Activated CD8-positive, alpha-beta memory T cell treated with anti-CD3 and anti-CD28 coated beads, Interleukin-2, amount 50 U/mL, for 24 hours (primary cell): Measurements from ENCODE around the gene TMEM63B.
"Not testable (repeated sequence)": the region's sequence is repeated elsewhere in the genome, so short reads cannot be mapped to it uniquely, and the experiment has no call there.

Source experiments
- DNase-seq: peaks from one replicate; pipeline ENCODE4 v3.0.0-alpha.2; 2020; ENCODE audit errors: extremely low read depth

TMEM63B gene

DNA sequence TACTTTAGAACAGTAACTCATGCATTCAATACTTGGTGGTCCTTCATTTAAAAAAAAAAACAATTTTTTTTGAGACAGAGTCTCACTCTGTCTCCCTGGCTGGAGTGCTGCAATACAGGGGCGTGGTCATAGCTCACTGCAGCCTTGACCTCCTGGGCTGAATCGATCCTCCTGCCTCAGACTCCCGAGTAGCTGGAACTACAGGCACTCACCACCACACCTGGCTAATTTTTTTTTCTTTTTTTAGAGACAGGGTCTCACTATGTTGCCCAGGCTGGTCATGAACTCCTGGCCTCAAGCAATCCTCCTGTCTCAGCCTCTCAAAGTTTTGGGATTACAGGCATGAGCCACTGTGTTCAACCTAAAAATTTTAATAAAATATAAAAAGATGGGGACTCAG, 17.2 kb downstream of the TMEM63B start:
- not testable (repeated sequence) for DNase-seq

DNA sequence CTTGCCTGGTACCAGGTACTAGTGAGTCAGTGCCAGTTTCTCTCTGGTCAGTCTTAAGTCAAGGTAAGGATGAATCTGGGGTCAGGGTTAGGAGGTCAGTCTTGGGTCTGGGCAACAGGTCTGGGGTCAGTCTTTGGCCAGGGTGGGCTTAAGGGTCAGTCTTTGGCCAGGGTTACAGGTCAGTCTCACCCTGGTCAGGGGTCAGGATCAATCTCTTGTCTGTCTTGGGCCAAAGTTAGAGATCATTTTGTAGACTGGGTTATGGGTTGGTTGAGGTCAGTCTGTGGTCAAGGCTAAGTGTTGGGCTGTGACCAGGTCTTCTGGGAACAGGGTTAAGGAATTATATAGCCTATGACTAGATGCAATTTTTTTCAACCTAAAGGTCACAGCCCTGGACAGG, 18.5 kb downstream of the TMEM63B start:
- no peak for DNase-seq

DNA sequence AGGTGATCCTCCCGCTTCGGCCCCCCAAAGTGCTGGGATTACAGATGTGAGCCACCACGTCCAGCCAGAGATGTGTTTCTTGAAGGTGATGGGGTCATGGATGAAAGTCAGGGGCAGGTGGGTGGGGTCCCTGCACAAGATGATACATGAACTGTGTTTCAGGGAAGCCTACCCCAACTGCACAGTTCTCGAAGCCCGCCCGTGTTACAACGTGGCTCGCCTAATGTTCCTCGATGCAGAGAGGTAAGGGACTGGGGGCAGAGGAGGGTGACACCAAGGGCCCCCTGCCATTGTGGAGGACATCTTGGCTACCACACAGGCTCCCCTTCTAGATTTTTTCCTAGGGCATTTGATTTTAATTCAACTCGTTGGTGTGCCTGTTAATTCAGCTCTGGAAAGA, 19.3 kb downstream of the TMEM63B start:
- DNase-seq: no peak

DNA sequence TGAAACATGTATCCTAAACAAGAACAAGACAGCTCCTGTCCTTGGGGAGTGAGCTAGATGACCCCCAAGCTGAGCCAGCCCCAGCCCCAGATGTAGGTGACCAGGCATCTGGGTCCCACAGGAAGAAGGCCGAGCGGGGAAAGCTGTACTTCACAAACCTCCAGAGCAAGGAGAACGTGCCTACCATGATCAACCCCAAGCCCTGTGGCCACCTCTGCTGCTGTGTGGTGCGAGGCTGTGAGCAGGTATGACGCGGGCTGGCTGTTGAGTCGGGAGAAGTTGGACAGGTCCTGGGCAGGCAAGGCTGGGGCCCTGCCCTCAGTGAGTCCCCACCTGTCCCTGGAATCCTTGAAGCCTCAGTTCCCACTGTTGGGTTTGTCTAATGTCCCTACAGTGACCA, 19.9 kb downstream of the TMEM63B start:
- DNase-seq: no peak

DNA sequence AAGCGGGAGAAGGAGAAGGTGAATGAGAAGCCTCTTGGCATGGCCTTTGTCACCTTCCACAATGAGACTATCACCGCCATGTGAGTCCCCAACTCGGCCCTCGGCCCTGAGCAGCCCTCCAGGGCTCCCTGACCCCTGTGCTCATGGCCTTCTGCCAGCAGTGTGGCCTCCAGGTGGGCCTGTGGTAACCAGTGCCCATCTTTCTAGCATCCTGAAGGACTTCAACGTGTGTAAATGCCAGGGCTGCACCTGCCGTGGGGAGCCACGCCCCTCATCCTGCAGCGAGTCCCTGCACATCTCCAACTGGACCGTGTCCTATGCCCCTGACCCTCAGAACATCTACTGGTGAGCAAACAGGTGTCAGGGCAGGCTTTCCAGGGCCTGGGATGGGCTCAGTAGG, 21.0 kb downstream of the TMEM63B start:
- no peak for DNase-seq

DNA sequence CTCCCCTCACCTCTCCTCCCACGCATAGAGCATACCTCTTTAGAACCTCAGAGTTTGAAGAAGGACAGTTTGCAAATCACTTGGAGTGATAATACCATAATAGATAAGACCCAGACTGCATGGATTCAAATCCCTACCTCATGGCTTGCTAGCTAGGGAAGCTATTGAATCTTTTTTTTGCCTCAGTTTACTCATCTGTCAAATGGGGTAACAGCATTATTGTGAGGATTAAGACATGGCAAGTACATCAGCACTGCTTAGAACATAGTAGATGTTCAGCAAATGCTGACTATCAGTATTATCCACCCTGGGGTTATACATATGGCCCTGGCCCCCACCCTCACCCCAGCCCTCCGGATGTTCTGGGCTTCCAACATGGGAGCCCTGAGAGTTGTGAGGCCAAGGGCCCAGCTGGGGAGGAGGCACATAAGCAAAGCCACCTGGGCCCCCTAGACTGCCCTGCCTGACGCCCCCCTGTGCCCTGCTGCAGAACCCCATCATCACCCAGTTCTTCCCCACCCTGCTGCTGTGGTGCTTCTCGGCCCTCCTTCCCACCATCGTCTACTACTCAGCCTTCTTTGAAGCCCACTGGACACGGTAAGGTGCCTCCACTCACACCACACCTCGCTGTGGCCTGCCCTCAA, 22.1 kb downstream of the TMEM63B start:
- no peak for DNase-seq

DNA sequence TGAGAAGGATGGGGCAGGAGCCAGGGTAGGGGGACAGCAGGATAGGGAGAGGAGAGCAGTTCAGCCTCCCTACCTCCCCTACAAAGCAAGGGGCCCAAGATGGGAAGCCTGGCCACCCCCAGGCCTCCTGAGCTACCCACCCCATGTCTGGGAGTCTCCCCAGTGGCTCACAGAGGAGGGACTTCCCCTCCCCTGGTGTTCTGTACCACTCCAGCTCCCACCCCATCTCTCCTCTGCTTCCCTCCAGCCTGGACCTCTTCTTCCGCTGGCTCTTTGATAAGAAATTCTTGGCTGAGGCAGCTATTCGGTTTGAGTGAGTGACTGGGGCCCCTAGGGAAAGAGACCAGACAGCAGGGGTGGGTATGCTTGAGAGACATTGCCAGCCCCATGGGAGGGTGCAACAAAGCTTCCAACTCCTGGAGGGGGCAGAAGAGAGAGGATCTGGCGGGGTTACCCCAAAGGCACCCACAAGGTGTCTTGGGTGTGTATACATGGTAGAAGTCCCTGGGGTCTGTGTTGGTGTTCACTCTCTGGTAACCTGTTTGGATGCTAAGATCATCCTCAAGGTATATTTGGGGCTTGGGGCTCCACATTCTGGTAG, 23.1 kb downstream of the TMEM63B start:
- DNase-seq: no peak

DNA sequence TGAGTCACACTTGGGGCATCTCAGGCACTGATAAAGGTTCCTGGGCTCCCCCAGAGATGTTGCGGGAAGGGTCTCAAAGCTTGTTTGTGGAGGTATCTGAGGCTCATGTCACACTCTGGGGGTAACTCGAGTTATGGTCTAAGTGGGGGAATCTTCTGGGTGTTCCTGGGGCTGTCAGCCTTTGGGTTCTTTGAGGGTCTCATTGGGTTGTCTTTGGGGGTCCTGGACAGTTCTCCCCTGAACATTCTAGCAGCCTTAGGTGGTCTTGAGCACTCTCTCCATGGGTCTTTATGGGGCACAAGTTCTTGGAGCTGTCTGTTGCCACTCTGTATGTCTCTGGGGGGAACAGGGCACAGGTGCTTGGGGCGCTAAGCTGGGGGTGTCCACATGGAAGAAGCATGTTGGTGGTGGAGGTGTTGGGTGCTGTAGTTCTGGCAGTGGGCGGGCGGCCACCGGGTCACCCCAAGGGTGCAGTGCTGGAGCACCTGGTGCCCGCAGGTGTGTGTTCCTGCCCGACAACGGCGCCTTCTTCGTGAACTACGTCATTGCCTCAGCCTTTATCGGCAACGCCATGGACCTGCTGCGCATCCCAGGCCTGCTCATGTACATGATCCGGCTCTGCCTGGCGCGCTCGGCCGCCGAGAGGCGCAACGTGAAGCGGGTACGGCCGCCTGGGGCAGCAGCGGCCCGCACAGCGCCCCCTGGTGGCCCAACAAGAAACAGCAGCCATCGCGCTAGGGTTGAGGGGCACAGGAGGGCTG, 24.2 kb downstream of the TMEM63B start:
- DNase-seq: peak; percentile 48

DNA sequence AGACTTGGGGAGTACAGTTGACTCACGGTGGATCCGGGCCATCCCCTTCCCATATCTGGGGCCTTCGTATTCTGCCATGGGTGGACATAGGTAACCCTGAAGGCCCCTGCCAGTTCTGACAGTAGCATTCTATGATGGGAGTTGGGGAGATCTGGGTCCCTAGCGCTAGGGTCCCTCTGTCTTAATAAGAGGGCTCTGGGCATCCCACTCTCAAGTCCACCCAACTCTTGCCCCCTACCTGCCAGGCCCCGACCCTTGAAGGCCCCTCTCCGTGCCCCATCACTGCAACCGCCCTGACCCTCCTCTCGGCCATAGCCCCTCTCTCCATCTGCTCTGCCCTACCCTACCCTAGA, 24.7 kb downstream of the TMEM63B start:
- DNase-seq: no peak

DNA sequence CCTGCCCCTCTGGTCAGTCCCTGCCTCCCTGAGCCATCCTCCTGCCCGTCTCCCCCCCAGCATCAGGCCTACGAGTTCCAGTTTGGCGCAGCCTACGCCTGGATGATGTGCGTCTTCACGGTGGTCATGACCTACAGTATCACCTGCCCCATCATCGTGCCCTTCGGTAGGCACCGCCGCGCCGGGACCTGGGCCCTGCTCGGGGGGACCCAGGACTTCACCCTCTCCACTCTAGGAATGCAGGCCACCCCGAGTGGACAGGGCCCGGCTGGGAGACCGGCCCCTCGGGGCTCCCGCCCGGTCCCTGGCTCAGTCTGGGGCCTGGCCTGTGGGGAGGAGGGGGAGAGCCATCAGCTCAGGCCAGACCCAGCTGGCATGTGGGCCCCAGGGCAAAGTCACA, 25.2 kb downstream of the TMEM63B start:
- no peak for DNase-seq

DNA sequence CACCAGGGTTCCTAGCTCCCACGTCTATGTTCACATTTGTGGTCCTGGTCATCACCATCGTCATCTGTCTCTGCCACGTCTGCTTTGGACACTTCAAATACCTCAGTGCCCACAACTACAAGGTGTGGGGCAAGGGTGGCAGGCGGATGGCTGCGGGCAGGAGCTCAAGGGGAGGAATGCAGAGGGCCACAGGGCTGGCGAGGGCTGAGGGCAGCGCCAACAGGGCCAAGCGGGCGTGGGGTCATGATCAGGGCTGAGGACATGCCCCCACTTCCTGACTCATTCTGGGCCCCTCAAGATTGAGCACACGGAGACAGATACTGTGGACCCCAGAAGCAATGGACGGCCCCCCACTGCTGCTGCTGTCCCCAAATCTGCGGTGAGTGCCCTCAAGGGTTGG, 26.7 kb downstream of the TMEM63B start:
- no peak for DNase-seq

DNA sequence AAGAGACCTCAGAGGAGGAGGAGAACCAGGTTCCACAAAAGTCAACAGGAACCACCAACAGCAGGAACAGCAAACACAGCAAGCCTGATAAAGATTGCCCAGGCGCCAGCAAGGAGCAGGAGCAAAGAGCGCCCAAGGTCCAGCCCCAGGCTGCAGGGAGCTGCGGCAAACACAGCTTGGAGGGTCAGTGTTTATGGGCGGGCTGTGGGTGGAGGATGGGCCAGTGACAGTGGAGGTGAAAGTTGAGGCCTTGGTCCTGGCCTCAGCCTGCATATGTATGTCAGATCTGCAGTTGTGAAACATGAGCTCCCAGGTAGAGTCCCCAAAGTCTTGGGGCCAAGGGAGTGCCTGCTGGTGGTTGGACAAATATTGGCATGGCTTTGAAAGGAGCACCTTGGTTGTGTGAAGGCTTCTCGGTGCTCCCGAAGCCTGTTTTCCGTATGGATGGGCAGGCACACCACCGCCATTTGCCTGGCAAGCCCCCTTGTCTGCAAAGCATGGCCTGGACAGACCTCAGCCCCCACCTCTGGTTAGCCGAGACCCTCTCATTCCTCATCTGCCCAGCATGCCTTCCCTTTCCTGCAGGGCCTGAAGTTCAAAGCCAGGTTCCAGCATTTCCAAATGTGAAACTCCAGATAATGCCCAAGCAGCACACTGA, 29.3 kb downstream of the TMEM63B start:
- DNase-seq: no peak

DNA sequence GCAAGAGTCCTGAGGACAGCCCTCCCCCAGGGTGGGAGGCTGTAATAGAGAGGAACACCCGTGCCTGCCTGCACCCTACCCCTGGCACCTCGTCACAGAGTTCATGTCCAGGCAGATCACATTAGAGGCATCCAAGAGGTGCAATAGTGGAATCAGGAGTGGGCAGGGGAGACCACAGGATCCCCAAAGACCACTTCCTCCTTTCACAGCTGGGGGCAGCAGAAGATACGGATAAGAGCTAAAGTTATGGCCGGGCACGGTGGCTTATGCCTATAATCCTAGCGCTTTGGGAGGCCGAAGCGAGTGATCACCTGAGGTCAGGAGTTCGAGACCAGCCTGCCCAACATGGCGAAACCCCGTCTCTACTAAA, 29.8 kb downstream of the TMEM63B start:
- DNase-seq: no peak

DNA sequence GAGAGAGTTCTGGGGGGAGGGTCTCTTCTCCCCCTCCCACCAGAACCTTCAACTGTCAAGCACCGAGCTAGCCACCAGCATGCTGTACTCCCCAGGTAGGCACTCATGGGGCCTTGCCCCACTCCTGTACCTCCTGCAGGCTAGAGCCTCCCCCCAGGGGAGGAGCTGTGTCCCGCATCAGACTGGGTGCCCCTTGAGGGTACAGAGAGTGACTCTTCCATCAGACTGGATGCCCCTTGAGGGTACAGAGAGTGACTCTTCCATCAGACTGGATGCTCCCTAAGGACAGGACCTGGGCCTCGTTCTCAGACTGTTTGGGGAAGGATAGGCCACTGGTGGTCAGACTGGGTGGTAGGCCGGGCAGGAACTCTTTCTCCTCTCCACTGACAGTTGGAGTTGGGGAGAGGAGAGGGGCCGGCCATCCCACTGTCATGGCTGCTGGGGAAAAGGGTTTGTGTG, 31.4 kb downstream of the TMEM63B start, which contains the start of gene CAPN11:
CAPN11 (plus strand) TSS at position 51 of the 459 bp plus-strand sequence; CDS start at position 80, 29 bp downstream.
- DNase-seq: no peak

DNA sequence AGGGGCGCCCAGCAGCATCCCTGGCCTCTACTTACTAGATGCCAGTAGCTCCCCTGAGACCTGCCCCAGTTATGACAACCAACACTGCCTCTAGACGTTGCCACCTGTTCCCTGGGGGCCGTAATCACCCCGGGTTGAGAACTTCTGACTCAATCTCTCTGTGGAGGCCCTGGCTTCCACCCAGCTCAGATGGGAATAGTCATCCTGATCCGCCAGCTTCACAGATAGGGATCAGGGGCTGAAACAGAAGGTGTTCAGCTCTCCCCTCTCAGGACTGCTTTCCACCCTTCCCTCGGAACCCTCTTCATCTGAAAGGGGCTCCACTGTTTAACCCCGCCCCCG, 34.6 kb downstream of the TMEM63B start:
- DNase-seq: no peak

DNA sequence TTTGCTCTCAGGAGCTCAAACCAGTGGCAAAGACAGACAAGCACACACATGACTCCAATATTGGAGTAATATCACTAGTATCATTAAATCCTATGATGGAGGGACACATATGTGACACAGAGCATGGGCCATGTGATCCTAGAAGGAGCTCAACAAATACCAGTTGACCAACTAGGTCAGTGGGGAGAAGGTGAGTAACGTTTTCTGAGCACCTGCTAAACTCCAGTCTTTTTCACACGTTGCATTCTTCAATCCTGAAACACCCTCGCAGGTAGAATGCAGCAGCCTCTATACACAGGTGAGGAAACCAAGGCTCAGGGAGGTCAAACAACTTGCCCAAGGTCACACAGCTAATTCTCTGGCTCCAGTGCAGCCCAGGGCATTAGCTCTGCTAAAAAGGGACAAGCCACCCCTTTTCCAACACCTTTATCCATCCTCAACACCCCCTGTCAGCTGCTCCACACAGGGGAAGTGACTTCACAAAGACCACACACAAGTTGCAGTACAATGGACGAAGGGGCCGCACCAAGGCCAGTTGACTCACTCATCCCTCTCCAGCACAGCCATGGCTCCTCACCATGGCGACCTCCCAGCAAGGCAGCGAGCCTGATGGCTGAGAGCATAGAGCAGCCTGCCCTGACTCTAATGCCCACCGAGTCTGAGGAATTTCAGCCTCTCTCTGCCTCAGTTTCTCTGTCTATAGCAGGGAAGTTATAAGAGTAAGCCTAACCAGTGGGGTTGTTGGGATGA, 35.7 kb downstream of the TMEM63B start:
- no peak for DNase-seq

DNA sequence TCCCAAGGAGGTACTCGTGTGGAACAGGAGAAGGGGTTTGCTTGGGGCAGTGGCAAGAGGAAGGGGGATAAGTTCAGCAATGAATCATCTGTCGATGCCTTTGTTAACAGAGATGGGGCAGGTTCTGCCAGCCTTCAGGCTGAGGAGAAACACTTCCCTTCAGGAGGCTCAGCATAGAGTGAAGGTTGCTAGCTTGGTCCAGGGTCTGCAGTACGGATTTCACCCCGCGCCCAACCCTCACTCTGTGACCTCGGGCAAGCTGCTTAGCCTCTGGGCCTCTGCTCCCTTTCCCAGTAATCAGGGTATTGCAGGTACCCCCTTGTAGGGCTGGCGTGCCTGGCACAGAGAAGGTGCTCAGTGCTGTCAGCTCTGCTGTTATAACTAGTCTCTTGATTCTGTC, 38.8 kb downstream of the TMEM63B start:
- DNase-seq: no peak

DNA sequence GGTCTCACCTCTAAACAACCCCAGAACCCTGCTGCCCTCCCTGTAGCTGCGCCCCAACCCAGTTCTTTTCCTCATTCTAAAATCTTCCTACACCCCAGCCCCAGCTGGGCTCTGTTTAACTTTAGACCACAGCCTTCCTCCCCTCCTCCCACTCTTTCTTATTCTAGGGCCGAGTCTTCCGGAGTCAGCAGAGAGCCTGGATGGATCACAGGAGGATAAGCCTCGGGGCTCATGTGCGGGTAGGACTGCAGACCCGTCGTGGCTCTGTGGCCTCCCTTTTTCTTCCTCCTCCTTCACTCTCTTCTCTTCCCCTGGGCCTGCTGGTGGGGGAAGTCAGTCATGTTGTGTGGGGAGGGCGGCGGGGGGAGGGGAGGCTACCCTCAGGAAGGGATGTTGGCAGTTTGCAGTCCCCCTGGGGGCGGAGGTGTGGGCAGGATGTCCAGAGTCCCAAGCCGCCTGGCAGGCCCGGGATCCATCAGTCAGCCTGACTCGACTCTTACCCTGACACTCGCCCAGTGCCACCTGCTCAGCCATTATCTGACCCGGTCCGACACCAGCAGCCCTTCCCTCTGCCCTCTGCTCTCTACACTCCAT, 39.3 kb downstream of the TMEM63B start:
- no peak for DNase-seq

DNA sequence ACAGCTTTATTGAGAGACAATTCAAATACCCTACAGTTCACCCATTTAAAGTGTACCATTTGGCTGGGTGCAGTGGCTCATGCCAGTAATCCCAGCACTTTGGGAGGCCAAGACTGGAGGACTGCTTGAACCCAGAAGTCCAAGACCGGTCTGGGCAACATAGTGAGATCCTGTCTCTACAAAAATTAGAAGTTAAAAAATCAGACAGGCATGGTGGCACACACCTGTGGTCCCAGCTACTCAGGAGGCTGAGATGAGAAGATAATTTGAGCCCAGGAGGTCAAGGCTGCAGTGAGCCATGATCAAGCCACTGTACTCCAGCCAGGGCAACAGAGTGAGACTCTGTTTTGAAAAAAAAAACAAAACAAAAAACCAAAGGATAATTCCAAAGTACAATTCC, 40.2 kb downstream of the TMEM63B start:
- no peak for DNase-seq

DNA sequence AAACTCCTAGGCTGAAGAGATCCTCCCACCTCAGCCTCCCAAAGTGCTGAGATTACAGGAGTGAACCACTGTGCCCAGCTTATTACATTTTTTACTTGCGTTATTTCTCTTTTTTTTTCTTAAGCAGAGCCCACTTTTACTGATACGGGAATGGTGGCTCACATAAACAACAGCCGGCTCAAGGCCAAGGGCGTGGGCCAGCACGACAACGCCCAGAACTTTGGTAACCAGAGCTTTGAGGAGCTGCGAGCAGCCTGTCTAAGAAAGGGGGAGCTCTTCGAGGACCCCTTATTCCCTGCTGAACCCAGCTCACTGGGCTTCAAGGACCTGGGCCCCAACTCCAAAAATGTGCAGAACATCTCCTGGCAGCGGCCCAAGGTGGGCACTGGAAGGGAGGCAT, 41.8 kb downstream of the TMEM63B start:
- DNase-seq: no peak

DNA sequence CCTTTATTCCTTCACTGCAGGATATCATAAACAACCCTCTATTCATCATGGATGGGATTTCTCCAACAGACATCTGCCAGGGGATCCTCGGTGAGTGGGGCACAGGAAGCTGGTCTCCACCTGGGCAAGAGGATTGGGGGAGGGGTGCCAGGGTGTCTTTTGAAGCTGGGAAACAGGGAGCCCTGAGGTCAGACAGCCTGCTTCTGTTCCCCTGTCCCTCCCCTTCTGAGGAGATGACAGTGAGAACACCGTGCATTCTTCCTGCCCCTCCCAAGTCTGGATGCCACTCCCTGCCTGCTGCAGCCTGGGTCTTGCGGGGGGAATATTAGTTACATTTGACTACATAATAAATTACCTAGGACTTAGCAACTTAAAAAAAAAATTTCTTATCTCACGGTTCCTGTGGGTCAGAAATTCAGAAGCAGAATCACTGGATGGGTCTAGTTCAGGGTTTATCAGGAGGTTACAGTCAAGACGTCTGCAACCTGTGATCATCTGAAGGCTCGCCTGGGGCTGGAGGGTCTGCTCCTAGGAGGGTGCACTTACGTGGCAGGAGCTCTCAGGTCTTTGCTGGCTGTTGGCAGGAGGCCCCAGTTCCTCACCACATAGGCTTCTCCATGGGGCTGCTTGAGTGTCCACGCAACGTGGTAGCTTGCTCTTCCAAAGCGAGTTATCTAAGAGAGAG, 42.7 kb downstream of the TMEM63B start:
- no peak for DNase-seq
